Measurements from ENCODE around the gene GSTM3. TPM values are rescaled to one million over a fixed set of nuclear protein-coding genes. Genes with fewer than 3 reads are reported as not detected.

The GSTM3 gene
- total and polyA plus RNA-seq, 10 donors, result 8.9 to 44.0 (median 20.9) TPM

GRCh38 chr1:109739738-109740614, 862 bp downstream of the GSTM3 start:
- intact Hi-C loops (cut with DNase I; ENCODE audit: low total_unique reads), result no loop called here
- H3K9me3 ChIP-seq, result no peaks in the 10 kb centered on the region
- peak; percentile 83 to 96 (median 93) for TF ChIP-seq POLR2AphosphoS5 (IDR thresholded peaks at IDR 0.05)
- TF ChIP-seq CTCF (IDR thresholded peaks at IDR 0.05 in 8 of 11, conservative IDR thresholded peaks at IDR 0.05 in 3 of 11), result no peak
- TF ChIP-seq POLR2A (IDR thresholded peaks at IDR 0.05), result peak in 1 of 3 donors; percentile 67
- WGBS, 5 donors, result 2 to 13% (median 4%) methylated on average over 38 to 86 of the region's 86 CpGs
- peak; percentile 90 for DNase-seq
- H3K36me3 ChIP-seq, result peaks cover 0 to 17% (median 4%) of the 10 kb centered on the region in 6 donors
- peaks cover 0 to 22% (median 19%) of the 10 kb centered on the region in 6 donors for H3K4me1 ChIP-seq
- H3K27me3 ChIP-seq (replicated peaks in 1 of 7), result peaks cover 0 to 29% (median 5%) of the 10 kb centered on the region in 7 donors
- peak overlapping the region in 7 of 8 donors; percentile 8 to 83 (median 77) for H3K27ac ChIP-seq
- peak overlapping the region; percentile 29 to 83 (median 58) for H3K4me3 ChIP-seq

- no peak overlapping the region for H3K4me3 ChIP-seq
- no peaks in the 10 kb centered on the region for H3K4me1 ChIP-seq
- peaks cover 0 to 17% (median 4%) of the 10 kb centered on the region in 6 donors for H3K36me3 ChIP-seq
- TF ChIP-seq POLR2A (IDR thresholded peaks at IDR 0.05), result no peak
- no peak for TF ChIP-seq CTCF (IDR thresholded peaks at IDR 0.05 in 8 of 11, conservative IDR thresholded peaks at IDR 0.05 in 3 of 11)
- TF ChIP-seq POLR2AphosphoS5 (IDR thresholded peaks at IDR 0.05), result no peak
- H3K27ac ChIP-seq, result no peak overlapping the region
- H3K27me3 ChIP-seq (replicated peaks in 1 of 7), result no peaks in the 10 kb centered on the region
- intact Hi-C loops (cut with DNase I; ENCODE audit: low total_unique reads), result no loop called here
- H3K9me3 ChIP-seq, result peaks cover 0 to 2% (median 0%) of the 10 kb centered on the region in 8 donors
- WGBS, 5 donors, result 83 to 96% (median 92%) methylated on average over 4 of the region's 4 CpGs
- DNase-seq, result no peak
Measured at GRCh38 chr1:109733236-109733870, 7.5 kb downstream of the GSTM3 start.

GRCh38 chr1:109732390-109732881, 8.4 kb downstream of the GSTM3 start:
- 53 to 78% (median 66%) methylated on average over 3 of the region's 3 CpGs for WGBS, 5 donors
- H3K27ac ChIP-seq, result no peak overlapping the region
- H3K9me3 ChIP-seq, result peaks cover 0 to 2% (median 0%) of the 10 kb centered on the region in 8 donors
- no peak overlapping the region for H3K4me3 ChIP-seq
- peaks cover 0 to 12% (median 4%) of the 10 kb centered on the region in 6 donors for H3K36me3 ChIP-seq
- H3K27me3 ChIP-seq (replicated peaks in 1 of 7), result no peaks in the 10 kb centered on the region
- DNase-seq, result no peak
- intact Hi-C loops (cut with DNase I; ENCODE audit: low total_unique reads), result no loop called here
- no peak for TF ChIP-seq POLR2A (IDR thresholded peaks at IDR 0.05)
- TF ChIP-seq POLR2AphosphoS5 (IDR thresholded peaks at IDR 0.05), result no peak
- no peak for TF ChIP-seq CTCF (IDR thresholded peaks at IDR 0.05 in 8 of 11, conservative IDR thresholded peaks at IDR 0.05 in 3 of 11)
- H3K4me1 ChIP-seq, result no peaks in the 10 kb centered on the region
